ENCODE measurements around the gene CDC6.

Gene CDC6

GRCh38 chr17:40340327-40340726 lies 52.6 kb downstream of the CDC6 start:
- no peak for DNase-seq (ENCODE audit: low read depth in 2 of 3, low spot score in 1 of 3)

- peak; percentile 58 to 75 (median 74) for DNase-seq (ENCODE audit: low read depth in 2 of 3, low spot score in 1 of 3)
Measured at GRCh38 chr17:40340880-40341807, 53.5 kb downstream of the CDC6 start.

GRCh38 chr17:40341808-40342503 lies 54.3 kb downstream of the CDC6 start:
- no peak for DNase-seq (ENCODE audit: low read depth in 2 of 3, low spot score in 1 of 3)

GRCh38 chr17:40342504-40343218 lies 55.0 kb downstream of the CDC6 start:
- no peak for DNase-seq (ENCODE audit: low read depth in 2 of 3, low spot score in 1 of 3)

GRCh38 chr17:40343219-40344119 lies 55.8 kb downstream of the CDC6 start:
- no peak for DNase-seq (ENCODE audit: low read depth in 2 of 3, low spot score in 1 of 3)

- DNase-seq (ENCODE audit: low read depth in 2 of 3, low spot score in 1 of 3), result no peak
Measured at GRCh38 chr17:40344421-40345160, 56.9 kb downstream of the CDC6 start.

- no peak for DNase-seq (ENCODE audit: low read depth in 2 of 3, low spot score in 1 of 3)
Measured at GRCh38 chr17:40345161-40345993, 57.7 kb downstream of the CDC6 start.

GRCh38 chr17:40345994-40346764 lies 58.5 kb downstream of the CDC6 start:
- DNase-seq (ENCODE audit: low read depth in 2 of 3, low spot score in 1 of 3), result no peak

- DNase-seq (ENCODE audit: low read depth in 2 of 3, low spot score in 1 of 3), result no peak
Measured at GRCh38 chr17:40346765-40347158, 59.1 kb downstream of the CDC6 start.

GRCh38 chr17:40347319-40348135 lies 59.8 kb downstream of the CDC6 start:
- no peak for DNase-seq (ENCODE audit: low read depth in 2 of 3, low spot score in 1 of 3)

- no peak for DNase-seq (ENCODE audit: low read depth in 2 of 3, low spot score in 1 of 3)
Measured at GRCh38 chr17:40348136-40348504, 60.4 kb downstream of the CDC6 start.

- DNase-seq (ENCODE audit: low read depth in 2 of 3, low spot score in 1 of 3), result no peak
Measured at GRCh38 chr17:40348562-40349476, 61.1 kb downstream of the CDC6 start.

- no peak for DNase-seq (ENCODE audit: low read depth in 2 of 3, low spot score in 1 of 3)
Measured at GRCh38 chr17:40349477-40349894, 61.8 kb downstream of the CDC6 start.

- DNase-seq (ENCODE audit: low read depth in 2 of 3, low spot score in 1 of 3), result no peak
Measured at GRCh38 chr17:40349895-40350688, 62.4 kb downstream of the CDC6 start.

GRCh38 chr17:40350689-40351358 lies 63.1 kb downstream of the CDC6 start:
- DNase-seq (ENCODE audit: low read depth in 2 of 3, low spot score in 1 of 3), result no peak

Measured in stimulated activated CD4-positive, alpha-beta T cell treated with anti-CD3 and anti-CD28 coated beads, Interleukin-12 subunit alpha, Interleukin-12 subunit beta, amount 100 ng/mL, for 48 hours (primary cell).